Nephron progenitor cell (in vitro differentiated cells): ENCODE data around the gene SIRT6.
"Not testable (repeated sequence)": the region's sequence is repeated elsewhere in the genome, so short reads cannot be mapped to it uniquely, and the experiment has no call there.

Source experiments
- DNase-seq: peaks from one replicate; pipeline ENCODE4 v3.0.0; 2021
- H3K27ac Mint-ChIP-seq: 2 replicates; pipeline ENCODE4 v1.8.0; 2021; ENCODE audit warnings: mild to moderate bottlenecking, moderate library complexity, mixed read lengths
- H3K27me3 Mint-ChIP-seq: 2 replicates; pipeline ENCODE4 v1.8.0; 2021; ENCODE audit warnings: mild to moderate bottlenecking, low read depth, mixed read lengths; ENCODE audit not compliant: poor library complexity
- H3K36me3 Mint-ChIP-seq: 2 replicates; pipeline ENCODE4 v1.8.0; 2021; ENCODE audit warnings: low read depth, mixed read lengths
- H3K4me1 Mint-ChIP-seq: 2 replicates; pipeline ENCODE4 v1.8.0; 2021; ENCODE audit warnings: mixed read lengths
- H3K4me3 Mint-ChIP-seq: 2 replicates; pipeline ENCODE4 v1.8.0; 2021; ENCODE audit warnings: mild to moderate bottlenecking, moderate library complexity, mixed read lengths
- H3K9me3 Mint-ChIP-seq: 2 replicates; pipeline ENCODE4 v1.8.0; 2021; ENCODE audit warnings: mild to moderate bottlenecking, moderate library complexity, mixed read lengths
- CTCF ChIP-seq: fragments of 200-600 bp; sonication (generic); IDR thresholded peaks from 2 replicates; pipeline ENCODE4 v1.5.0; 2021; ENCODE audit warnings: antibody characterized with exemption

SIRT6 gene

GRCh38 chr19:4182084-4182810 lies at the start of gene SIRT6, which contains the start of gene ANKRD24:
SIRT6 (minus strand) TSS chr19:4182563; CDS start chr19:4182539, 24 bp downstream.
ANKRD24 (plus strand) TSS chr19:4182689; CDS start chr19:4186426, 3,737 bp downstream.
- no peak for TF ChIP-seq CTCF
- Mint-ChIP-seq H3K27me3 (peaks cover 27% of the 10 kb centered on the region), H3K36me3 (peaks cover 12% of the 10 kb centered on the region), H3K9me3 (no peaks in the 10 kb centered on the region), H3K27ac (peak within 1 kb of the TSS; percentile 87), H3K4me3 (peak within 1 kb of the TSS; percentile 98), H3K4me1 (peaks cover 48% of the 10 kb centered on the region)
- DNase-seq: peak; percentile 95

GRCh38 chr19:4232139-4232538 lies 49.8 kb upstream of the SIRT6 start:
- not testable (repeated sequence) for H3K9me3 Mint-ChIP-seq, H3K27ac Mint-ChIP-seq
- H3K4me1 Mint-ChIP-seq: peaks cover 11% of the 10 kb centered on the region

GRCh38 chr19:4231521-4231920 lies 49.2 kb upstream of the SIRT6 start:
- peaks cover 11% of the 10 kb centered on the region for H3K4me1 Mint-ChIP-seq
- not testable (repeated sequence) for H3K4me3 Mint-ChIP-seq, H3K36me3 Mint-ChIP-seq, DNase-seq, H3K27ac Mint-ChIP-seq, H3K9me3 Mint-ChIP-seq
- peaks cover 22% of the 10 kb centered on the region for H3K27me3 Mint-ChIP-seq

More at GRCh38 chr19:4232139-4232538, 49.8 kb upstream of the SIRT6 start:
- H3K4me3 Mint-ChIP-seq, H3K36me3 Mint-ChIP-seq, DNase-seq: not testable (repeated sequence)
- H3K27me3 Mint-ChIP-seq: peaks cover 22% of the 10 kb centered on the region

- not testable (repeated sequence) for H3K9me3 Mint-ChIP-seq, H3K4me3 Mint-ChIP-seq, H3K27ac Mint-ChIP-seq, DNase-seq, H3K36me3 Mint-ChIP-seq
- Mint-ChIP-seq H3K4me1 (peaks cover 11% of the 10 kb centered on the region), H3K27me3 (peaks cover 26% of the 10 kb centered on the region)
Observed at GRCh38 chr19:4230237-4230636, 47.9 kb upstream of the SIRT6 start.

- Mint-ChIP-seq H3K4me3 (no peak within 1 kb of the TSS), H3K4me1 (peaks cover 10% of the 10 kb centered on the region), H3K27ac (no peak within 1 kb of the TSS), H3K36me3 (no peaks in the 10 kb centered on the region), H3K27me3 (peaks cover 28% of the 10 kb centered on the region), H3K9me3 (no peaks in the 10 kb centered on the region)
- no peak for TF ChIP-seq CTCF
- peak; percentile 50 for DNase-seq
Observed at GRCh38 chr19:4229179-4229931, 47.0 kb upstream of the SIRT6 start, which contains the start of gene EBI3. EBI3 (plus strand) TSS chr19:4229523; CDS start chr19:4229551, 28 bp downstream.

- Mint-ChIP-seq H3K9me3 (no peaks in the 10 kb centered on the region), H3K4me3 (no peak overlapping the region), H3K4me1 (peaks cover 6% of the 10 kb centered on the region), H3K27me3 (peaks cover 27% of the 10 kb centered on the region), H3K27ac (no peak overlapping the region), H3K36me3 (no peaks in the 10 kb centered on the region)
- TF ChIP-seq CTCF: no peak
- DNase-seq: no peak
Observed at GRCh38 chr19:4228765-4229178, 46.4 kb upstream of the SIRT6 start.

GRCh38 chr19:4227771-4228170 lies 45.4 kb upstream of the SIRT6 start:
- Mint-ChIP-seq H3K27me3 (peaks cover 27% of the 10 kb centered on the region), H3K9me3 (no peaks in the 10 kb centered on the region), H3K4me1 (peaks cover 6% of the 10 kb centered on the region), H3K4me3 (no peak overlapping the region), H3K36me3 (no peaks in the 10 kb centered on the region), H3K27ac (no peak overlapping the region)
- DNase-seq: no peak
- no peak for TF ChIP-seq CTCF
